Measurements from ENCODE around the gene HSF5. TPM values are rescaled to one million over a fixed set of nuclear protein-coding genes. Genes with fewer than 3 reads are reported as not detected.
A peak's percentile ranks its signal among the peaks of the same experiment; 100 is the strongest.

Gene HSF5
- total and polyA plus RNA-seq, 2 of the 13 experiments (the other 11 are each of a cell fraction or from before 2014, with no cell fraction given) = not detected

GRCh38 chr17:58517928-58518609 is 29.9 kb upstream of the HSF5 start (continued):
- no peak for TF ChIP-seq HNRNPH1 (optimal IDR thresholded peaks at IDR 0.05; ENCODE audit: low read depth, low read length)
- 0 out of 4 replicates have a peak, but pooled peaks of 1 of the 2 experiments have one; percentile 0 for TF ChIP-seq MAFK (conservative IDR thresholded peaks at IDR 0.05 in 1 of 2, IDR thresholded peaks at IDR 0.05 in 1 of 2; ENCODE audit: low read length in 2 of 2)
- TF ChIP-seq ZNF17 (CRISPR knock-in tag; IDR thresholded peaks at IDR 0.05) = no peak
- TF ChIP-seq THAP8 (CRISPR knock-in tag; IDR thresholded peaks at IDR 0.05; ENCODE audit: borderline replicate concordance) = no peak
- TF ChIP-seq ELF4 (CRISPR knock-in tag; IDR thresholded peaks at IDR 0.05; ENCODE audit: borderline replicate concordance) = peak; percentile 97
- peak; percentile 2; the same call in 1 of the 2 replicates for TF ChIP-seq ZNF792 (CRISPR knock-in tag; IDR thresholded peaks at IDR 0.05)
- TF ChIP-seq PBX3 (CRISPR knock-in tag; IDR thresholded peaks at IDR 0.05; ENCODE audit: borderline replicate concordance) = no peak
- TF ChIP-seq ZEB1 (IDR thresholded peaks at IDR 0.05; ENCODE audit: insufficient replicate concordance, low read depth) = peak; percentile 86
- TF ChIP-seq ATF4 (CRISPR knock-in tag; IDR thresholded peaks at IDR 0.05) = 0 out of 4 replicates have a peak, but pooled peaks of 1 of the 2 experiments have one; percentile 35
- TF ChIP-seq HOMEZ (CRISPR knock-in tag; IDR thresholded peaks at IDR 0.05; ENCODE audit: low read depth) = peak; percentile 93

All from HepG2 (cell line).